DOHH2 (cell line): ENCODE data around the gene WDR6.

Experiments
- H3F3A ChIP-seq: fragments of 200-600 bp; sonication (generic), shearing (Covaris generic); 2 replicates; pipeline ENCODE4 v1.6.0; 2016; ENCODE audit warnings: antibody characterized with exemption, mild to moderate bottlenecking; ENCODE audit not compliant: control insufficient read depth, insufficient read depth
- H3K27ac ChIP-seq: fragments of 200-600 bp; sonication (generic); 2 replicates; pipeline ENCODE4 v1.5.1; 2014; ENCODE audit warnings: low read depth, mild to moderate bottlenecking, low read length, moderate library complexity
- H3K27me3 ChIP-seq: fragments of 200-600 bp; sonication (generic); 2 replicates; pipeline ENCODE4 v1.6.1; 2014; ENCODE audit warnings: mild to moderate bottlenecking, low read length, mixed read lengths; ENCODE audit not compliant: control insufficient read depth
- H3K36me3 ChIP-seq: fragments of 200-600 bp; sonication (generic); 2 replicates; pipeline ENCODE4 v1.6.1; 2014; ENCODE audit warnings: mild to moderate bottlenecking, low read length, moderate library complexity, mixed read lengths; ENCODE audit not compliant: control insufficient read depth
- H3K4me1 ChIP-seq: fragments of 200-600 bp; sonication (generic); 2 replicates; pipeline ENCODE4 v1.6.1; 2014; ENCODE audit warnings: mild to moderate bottlenecking, low read length, mixed read lengths; ENCODE audit not compliant: control insufficient read depth
- H3K4me2 ChIP-seq: fragments of 200-600 bp; sonication (generic); 2 replicates; pipeline ENCODE4 v1.6.0; 2014; ENCODE audit warnings: mild to moderate bottlenecking, low read length, moderate library complexity
- H3K4me3 ChIP-seq: fragments of 200-600 bp; sonication (generic); 2 replicates; pipeline ENCODE4 v1.5.1; 2014; ENCODE audit warnings: mild to moderate bottlenecking, low read length, mixed read lengths
- H3K79me2 ChIP-seq: fragments of 200-600 bp; sonication (generic); 2 replicates; pipeline ENCODE4 v1.6.1; 2014; ENCODE audit warnings: mild to moderate bottlenecking, low read length, mixed read lengths; ENCODE audit not compliant: control insufficient read depth
- H3K9me2 ChIP-seq: fragments of 200-600 bp; sonication (generic); replicated peaks from 2 replicates; pipeline ENCODE4 v1.6.1; 2014; ENCODE audit warnings: mild to moderate bottlenecking, low read length, mixed read lengths; ENCODE audit not compliant: control insufficient read depth
- H3K9me3 ChIP-seq: fragments of 200-600 bp; sonication (generic); 2 replicates; pipeline ENCODE4 v1.6.1; 2014; ENCODE audit warnings: antibody characterized with exemption, low read length, mixed read lengths; ENCODE audit not compliant: control insufficient read depth, insufficient read depth
- H4K20me1 ChIP-seq: fragments of 200-600 bp; sonication (generic); 2 replicates; pipeline ENCODE4 v1.6.0; 2014; ENCODE audit warnings: low read depth, mild to moderate bottlenecking, antibody characterized with exemption, low read length, moderate library complexity; ENCODE audit not compliant: control insufficient read depth, insufficient read depth
- CTCF ChIP-seq: fragments of 200-600 bp; sonication (generic); IDR thresholded peaks from one replicate; pipeline ENCODE4 v1.5.1; 2014; ENCODE audit warnings: antibody characterized with exemption, mild to moderate bottlenecking, low read depth, low read length; ENCODE audit not compliant: poor library complexity, severe bottlenecking
- EZH2phosphoT487 ChIP-seq: fragments of 200-600 bp; sonication (generic); IDR thresholded peaks from 2 replicates; pipeline ENCODE4 v1.6.1; 2017; ENCODE audit warnings: borderline replicate concordance, mild to moderate bottlenecking, antibody characterized with exemption, low read length, moderate library complexity, mixed read lengths

The WDR6 gene

GRCh38 chr3:48983096-48983495, 24.1 kb upstream of the WDR6 start:
- Histone ChIP-seq H3K79me2 (no peaks in the 10 kb centered on the region; the same call in 1 of the 2 replicates), H3K27me3 (no peaks in the 10 kb centered on the region), H4K20me1 (no peaks in the 10 kb centered on the region), H3K36me3 (peaks cover 74% of the 10 kb centered on the region), H3K9me3 (no peaks in the 10 kb centered on the region), H3F3A (peaks cover 12% of the 10 kb centered on the region), H3K4me1 (no peaks in the 10 kb centered on the region; the same call in 1 of the 2 replicates), H3K9me2 (no peaks in the 10 kb centered on the region), H3K27ac (no peak overlapping the region), H3K4me2 (no peak overlapping the region), H3K4me3 (no peak overlapping the region)
- no peak for TF ChIP-seq EZH2phosphoT487
- TF ChIP-seq CTCF = no peak

- no peaks in the 10 kb centered on the region for H4K20me1 ChIP-seq
- no peaks in the 10 kb centered on the region for H3K9me2 ChIP-seq
- no peak overlapping the region for H3K27ac ChIP-seq
- H3F3A ChIP-seq = peaks cover 12% of the 10 kb centered on the region
- H3K79me2 ChIP-seq = peaks cover 9% of the 10 kb centered on the region
- H3K36me3 ChIP-seq = peaks cover 65% of the 10 kb centered on the region
- no peak for TF ChIP-seq CTCF
- TF ChIP-seq EZH2phosphoT487 = no peak
- no peak overlapping the region for H3K4me2 ChIP-seq
- H3K27me3 ChIP-seq = no peaks in the 10 kb centered on the region
- H3K4me1 ChIP-seq = peaks cover 13% of the 10 kb centered on the region
- H3K9me3 ChIP-seq = no peaks in the 10 kb centered on the region
- no peak overlapping the region for H3K4me3 ChIP-seq
Observed at GRCh38 chr3:48984663-48985062, 22.5 kb upstream of the WDR6 start.

GRCh38 chr3:48985831-48986376, 21.3 kb upstream of the WDR6 start:
- Histone ChIP-seq H3K9me3 (no peaks in the 10 kb centered on the region), H3K36me3 (peaks cover 59% of the 10 kb centered on the region), H3K27ac (no peak overlapping the region), H4K20me1 (no peaks in the 10 kb centered on the region), H3K4me3 (no peak overlapping the region), H3K4me2 (no peak overlapping the region), H3F3A (peaks cover 12% of the 10 kb centered on the region), H3K27me3 (no peaks in the 10 kb centered on the region), H3K4me1 (peaks cover 17% of the 10 kb centered on the region), H3K79me2 (peaks cover 19% of the 10 kb centered on the region), H3K9me2 (no peaks in the 10 kb centered on the region)
- no peak for TF ChIP-seq EZH2phosphoT487
- no peak for TF ChIP-seq CTCF
